Neural cell (in vitro differentiated cells): ENCODE results near the gene NR5A1. TPM values are rescaled to one million over a fixed set of nuclear protein-coding genes. Genes with fewer than 3 reads are reported as not detected.

Experiments used
- H2AFZ ChIP-seq: fragments of 200-600, 300-800 bp; sonication (generic), shearing (Covaris generic); 2 replicates; pipeline ENCODE4 v1.6.0; 2014; ENCODE audit warnings: low read depth, mild to moderate bottlenecking, antibody characterized with exemption, low read length, moderate library complexity
- H3F3A ChIP-seq: fragments of 200-600 bp; shearing (Covaris generic); 2 replicates; pipeline ENCODE4 v1.6.1; 2016; ENCODE audit warnings: mild to moderate bottlenecking, moderate library complexity, mixed read lengths, antibody characterized with exemption, low read length; ENCODE audit not compliant: insufficient read depth, poor library complexity, severe bottlenecking
- H3K27ac ChIP-seq: fragments of 200-600, 300-800 bp; sonication (generic), shearing (Covaris generic); 2 replicates; pipeline ENCODE4 v1.5.1; 2014; ENCODE audit warnings: mild to moderate bottlenecking, low read length, moderate library complexity
- H3K27me3 ChIP-seq: fragments of 300-800, 200-600 bp; sonication (generic), shearing (Covaris generic); 2 replicates; pipeline ENCODE4 v1.6.0; 2014; ENCODE audit warnings: mild to moderate bottlenecking, low read depth, low read length, moderate library complexity; ENCODE audit not compliant: insufficient read depth
- H3K36me3 ChIP-seq: fragments of 300-800, 200-600 bp; sonication (generic), shearing (Covaris generic); 2 replicates; pipeline ENCODE4 v1.5.1; 2014; ENCODE audit warnings: mild to moderate bottlenecking, antibody characterized with exemption, low read length, moderate library complexity; ENCODE audit not compliant: insufficient read depth
- H3K4me2 ChIP-seq: fragments of 300-800, 200-600 bp; sonication (generic), shearing (Covaris generic); 2 replicates; pipeline ENCODE4 v1.6.0; 2014; ENCODE audit warnings: mild to moderate bottlenecking, low read length
- H3K4me3 ChIP-seq: fragments of 300-800, 200-600 bp; sonication (generic), shearing (Covaris generic); 2 replicates; pipeline ENCODE4 v1.5.1; 2014; ENCODE audit warnings: mild to moderate bottlenecking, low read length, moderate library complexity
- H3K79me2 ChIP-seq: fragments of 200-600 bp; shearing (Covaris generic); replicated peaks from 2 replicates; pipeline ENCODE4 v1.6.0; 2014; ENCODE audit warnings: mild to moderate bottlenecking, low read length, moderate library complexity; ENCODE audit not compliant: insufficient read depth
- H3K9ac ChIP-seq: fragments of 300-800, 200-600 bp; sonication (generic), shearing (Covaris generic); 2 replicates; pipeline ENCODE4 v1.6.1; 2016; ENCODE audit warnings: mild to moderate bottlenecking, low read length, mixed read lengths
- H3K9me2 ChIP-seq: fragments of 200-600 bp; shearing (Covaris generic); 2 replicates; pipeline ENCODE4 v1.6.1; 2016; ENCODE audit warnings: mild to moderate bottlenecking, low read length, mixed read lengths; ENCODE audit not compliant: insufficient read depth
- H3K9me3 ChIP-seq: fragments of 200-600, 300-800 bp; sonication (generic), shearing (Covaris generic); 2 replicates; pipeline ENCODE4 v1.6.1; 2016; ENCODE audit warnings: mild to moderate bottlenecking, mixed run types, low read length, moderate library complexity, mixed read lengths
- H4K20me1 ChIP-seq: fragments of 200-600 bp; shearing (Covaris generic); 2 replicates; pipeline ENCODE4 v1.6.1; 2016; ENCODE audit warnings: mild to moderate bottlenecking, mixed run types; ENCODE audit not compliant: insufficient read depth
- CTCF ChIP-seq: fragments of 450-650 bp; IDR thresholded peaks from 2 replicates; pipeline ENCODE4 v1.5.1; 2014; ENCODE audit warnings: antibody characterized with exemption, mild to moderate bottlenecking, moderate library complexity; ENCODE audit not compliant: poor library complexity, severe bottlenecking
- EP300 ChIP-seq: fragments of 450-650 bp; conservative IDR thresholded peaks from 2 replicates; pipeline ENCODE4 v1.6.1; 2014; ENCODE audit warnings: antibody characterized with exemption, mild to moderate bottlenecking, moderate library complexity; ENCODE audit not compliant: poor library complexity, severe bottlenecking
- EZH2 ChIP-seq: fragments of 200-600, 300-800 bp; shearing (Covaris generic), sonication (generic); IDR thresholded peaks from 2 replicates; pipeline ENCODE4 v1.6.1; 2014; ENCODE audit warnings: antibody characterized with exemption, low read length, borderline replicate concordance, mild to moderate bottlenecking; ENCODE audit not compliant: insufficient read depth, poor library complexity, severe bottlenecking
- MXI1 ChIP-seq: fragments of 450-650 bp; conservative IDR thresholded peaks from 2 replicates; pipeline ENCODE4 v1.6.1; 2014; ENCODE audit warnings: antibody characterized with exemption, mild to moderate bottlenecking; ENCODE audit not compliant: poor library complexity, severe bottlenecking
- POLR2AphosphoS5 ChIP-seq: IDR thresholded peaks from 2 replicates; pipeline ENCODE4 v1.6.1; 2012
- RAD21 ChIP-seq: fragments of 450-650 bp; conservative IDR thresholded peaks from 2 replicates; pipeline ENCODE4 v1.6.1; 2014; ENCODE audit warnings: antibody characterized with exemption, mild to moderate bottlenecking, moderate library complexity
- REST ChIP-seq: IDR thresholded peaks from 2 replicates; pipeline ENCODE4 v1.6.1; 2012; ENCODE audit warnings: borderline replicate concordance
- SMC3 ChIP-seq: fragments of 450-650 bp; conservative IDR thresholded peaks from 2 replicates; pipeline ENCODE4 v1.6.1; 2014; ENCODE audit warnings: antibody characterized with exemption, mild to moderate bottlenecking, moderate library complexity; ENCODE audit not compliant: poor library complexity
- TAF1 ChIP-seq: IDR thresholded peaks from 2 replicates; pipeline ENCODE4 v1.6.1; 2012; ENCODE audit warnings: low read depth
- polyA plus RNA-seq: library from polyadenylated mRNA; depleted of rRNA; stranded (reverse); fragments of >200 nt; gene quantifications from 2 replicates; pipeline ENCODE4 v1.2.3, GENCODE V29; 2014

Gene NR5A1
- polyA plus RNA-seq, 1 donor from 2014 or later = 0.09 TPM

- no peaks in the 10 kb centered on the region for H4K20me1 ChIP-seq
- TF ChIP-seq RAD21 (no peak), TAF1 (no peak), POLR2AphosphoS5 (no peak), SMC3 (no peak), EP300 (no peak), EZH2 (no peak), CTCF (no peak), MXI1 (no peak), REST (no peak)
- no peak overlapping the region for H3K27ac ChIP-seq
- no peak overlapping the region for H3K4me3 ChIP-seq
- no peaks in the 10 kb centered on the region for H3K79me2 ChIP-seq
- H3K27me3 ChIP-seq = no peaks in the 10 kb centered on the region
- H3K9ac ChIP-seq = no peak overlapping the region
- H3K9me2 ChIP-seq = no peaks in the 10 kb centered on the region
- no peak overlapping the region for H3K4me2 ChIP-seq
- no peaks in the 10 kb centered on the region for H3K36me3 ChIP-seq
- H2AFZ ChIP-seq = no peak overlapping the region
- H3K9me3 ChIP-seq = no peaks in the 10 kb centered on the region
- H3F3A ChIP-seq = no peaks in the 10 kb centered on the region
These were observed 10.4 kb upstream of the NR5A1 start for GRCh38 chr9:124517600-124517999.

- no peaks in the 10 kb centered on the region for H3K36me3 ChIP-seq
- H3K4me3 ChIP-seq = no peak overlapping the region
- H2AFZ ChIP-seq = no peak overlapping the region
- H3K9ac ChIP-seq = no peak overlapping the region
- no peak overlapping the region for H3K4me2 ChIP-seq
- H3K9me2 ChIP-seq = no peaks in the 10 kb centered on the region
- H3K79me2 ChIP-seq = no peaks in the 10 kb centered on the region
- H3K27me3 ChIP-seq = no peaks in the 10 kb centered on the region
- no peak for TF ChIP-seq EZH2
- no peak for TF ChIP-seq RAD21
- no peak for TF ChIP-seq SMC3
- no peak for TF ChIP-seq POLR2AphosphoS5
- TF ChIP-seq EP300 = no peak
- no peak for TF ChIP-seq REST
- TF ChIP-seq TAF1 = no peak
- TF ChIP-seq CTCF = no peak
- TF ChIP-seq MXI1 = no peak
- H4K20me1 ChIP-seq = no peaks in the 10 kb centered on the region
- H3K27ac ChIP-seq = no peak overlapping the region
- H3F3A ChIP-seq = no peaks in the 10 kb centered on the region
- no peaks in the 10 kb centered on the region for H3K9me3 ChIP-seq
These were observed 7.7 kb upstream of the NR5A1 start for GRCh38 chr9:124514874-124515273.
